HL-60 (cell line): Measurements from ENCODE around the gene ELAVL1.

Source experiments
- GABPA ChIP-seq: IDR thresholded peaks from 2 replicates; pipeline ENCODE4 v1.6.1; 2012; ENCODE audit warnings: low read depth
- SPI1 ChIP-seq: IDR thresholded peaks from 2 replicates; pipeline ENCODE4 v1.6.1; 2012; ENCODE audit warnings: low read depth, mild to moderate bottlenecking, borderline replicate concordance
- TF ChIP-seq, protein P1 (sequence below): IDR thresholded peaks from one replicate; pipeline ENCODE4 v1.5.1; 2011; ENCODE audit warnings: low read length, control low read depth, inconsistent platforms; ENCODE audit not compliant: insufficient read depth

DNA sequence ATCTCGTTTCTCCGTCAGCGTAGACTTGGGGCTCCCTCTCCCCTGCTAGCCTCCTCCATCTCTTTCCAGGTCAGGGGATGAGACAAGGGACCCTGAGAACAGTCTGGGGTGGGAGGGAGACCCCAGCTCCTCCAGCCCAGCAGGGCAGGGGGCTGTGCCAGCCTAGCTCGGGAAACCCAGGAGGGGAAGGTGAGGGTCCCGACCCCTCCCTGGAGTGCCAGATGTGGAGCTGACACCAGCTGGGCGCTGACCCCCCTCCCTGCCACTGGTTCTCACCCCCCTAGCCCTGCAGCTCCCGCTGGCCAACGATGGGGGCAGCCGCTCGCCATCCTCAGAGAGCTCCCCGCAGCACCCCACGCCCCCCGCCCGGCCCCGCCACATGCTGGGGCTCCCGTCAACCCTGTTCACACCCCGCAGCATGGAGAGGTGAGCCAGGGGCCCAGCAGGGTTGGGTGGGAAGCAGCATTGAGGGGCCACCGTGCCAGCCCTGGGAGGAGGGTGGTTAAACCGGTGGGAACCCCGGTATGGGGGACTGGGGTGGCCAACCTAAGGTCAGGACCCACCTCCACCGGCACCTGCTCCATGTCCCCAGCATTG, 95.9 kb downstream of the ELAVL1 start:
- TF ChIP-seq, protein P1, sequence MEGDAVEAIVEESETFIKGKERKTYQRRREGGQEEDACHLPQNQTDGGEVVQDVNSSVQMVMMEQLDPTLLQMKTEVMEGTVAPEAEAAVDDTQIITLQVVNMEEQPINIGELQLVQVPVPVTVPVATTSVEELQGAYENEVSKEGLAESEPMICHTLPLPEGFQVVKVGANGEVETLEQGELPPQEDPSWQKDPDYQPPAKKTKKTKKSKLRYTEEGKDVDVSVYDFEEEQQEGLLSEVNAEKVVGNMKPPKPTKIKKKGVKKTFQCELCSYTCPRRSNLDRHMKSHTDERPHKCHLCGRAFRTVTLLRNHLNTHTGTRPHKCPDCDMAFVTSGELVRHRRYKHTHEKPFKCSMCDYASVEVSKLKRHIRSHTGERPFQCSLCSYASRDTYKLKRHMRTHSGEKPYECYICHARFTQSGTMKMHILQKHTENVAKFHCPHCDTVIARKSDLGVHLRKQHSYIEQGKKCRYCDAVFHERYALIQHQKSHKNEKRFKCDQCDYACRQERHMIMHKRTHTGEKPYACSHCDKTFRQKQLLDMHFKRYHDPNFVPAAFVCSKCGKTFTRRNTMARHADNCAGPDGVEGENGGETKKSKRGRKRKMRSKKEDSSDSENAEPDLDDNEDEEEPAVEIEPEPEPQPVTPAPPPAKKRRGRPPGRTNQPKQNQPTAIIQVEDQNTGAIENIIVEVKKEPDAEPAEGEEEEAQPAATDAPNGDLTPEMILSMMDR, result no peak
- TF ChIP-seq SPI1 (no peak), GABPA (no peak)
